ENCODE data around the gene DOCK11.
"Not testable (repeated sequence)": the region's sequence is repeated elsewhere in the genome, so short reads cannot be mapped to it uniquely, and the experiment has no call there.

- TF ChIP-seq POLR2AphosphoS5 (IDR thresholded peaks at IDR 0.05; ENCODE audit: insufficient read depth, low read depth, low read length); EZH2 (IDR thresholded peaks at IDR 0.05; ENCODE audit: borderline replicate concordance, low read depth, low read length, severe bottlenecking); POLR2A (IDR thresholded peaks at IDR 0.05; ENCODE audit: low read depth, low read length); CTCF (IDR thresholded peaks at IDR 0.05; ENCODE audit: extremely low read depth in 1 of 2, insufficient read depth in 1 of 2, low read depth in 1 of 2, low read length in 2 of 2); MYC (IDR thresholded peaks at IDR 0.05; ENCODE audit: low read depth, low read length); MAX (IDR thresholded peaks at IDR 0.05; ENCODE audit: insufficient read depth, insufficient read length): not testable (repeated sequence)
These were observed 220.3 kb downstream of the DOCK11 start for GRCh38 chrX:118715917-118716316.
